PC-3 (cell line): Measurements from ENCODE around the gene C1orf52. TPM values are rescaled to one million over a fixed set of nuclear protein-coding genes. Genes with fewer than 3 reads are reported as not detected.

Experiments used
- ATAC-seq: fragments of 200-7000 bp; cut with Tn5 transposase; 2 replicates; pipeline ENCODE4 v1.9.1; 2020; ENCODE audit warnings: mild to moderate bottlenecking, moderate library complexity
- BruUV-seq: library from RNA; stranded (reverse); fragments of 400-500 nt; replicated peaks from 2 replicates; lab custom pipeline; 2021; lab: Mats Ljungman, UMichigan
- CTCF ChIA-PET: fragments of 300-600 bp; sonication (Branson Sonifier 250); formaldehyde crosslinking; loops from one replicate; lab custom pipeline; 2022; ENCODE audit warnings: antibody characterized with exemption; lab: Charles Lee
- POLR2A ChIA-PET: fragments of 300-600 bp; sonication (Branson Sonifier 250); formaldehyde crosslinking; loops from one replicate; lab custom pipeline; 2022; ENCODE audit warnings: antibody characterized with exemption; ENCODE audit not compliant: unreplicated experiment; lab: Charles Lee
- DNase-seq: peaks from one replicate; pipeline ENCODE4 v3.0.0-alpha.2; 2015
- H2AFZ ChIP-seq: fragments of 300-600 bp; sonication (generic); 2 replicates; pipeline ENCODE4 v1.6.0; 2016; ENCODE audit warnings: antibody characterized with exemption, low read length
- H3F3A ChIP-seq: fragments of 300-600 bp; sonication (generic); one replicate; pipeline ENCODE4 v1.6.0; 2017; ENCODE audit warnings: antibody characterized with exemption, low read length, control low read depth, mild to moderate bottlenecking; ENCODE audit not compliant: unreplicated experiment
- H3K27ac ChIP-seq: fragments of 300-600 bp; sonication (generic); 2 replicates; pipeline ENCODE4 v1.5.1; 2016; ENCODE audit warnings: mild to moderate bottlenecking, low read length
- H3K27me3 ChIP-seq: fragments of 300-600 bp; sonication (generic); 2 replicates; pipeline ENCODE4 v1.6.1; 2016; ENCODE audit warnings: low read length, mixed read lengths
- H3K36me3 ChIP-seq: fragments of 300-600 bp; sonication (generic); 2 replicates; pipeline ENCODE4 v1.6.1; 2016; ENCODE audit warnings: low read depth, mixed run types, low read length, mixed read lengths
- H3K4me1 ChIP-seq: fragments of 300-600 bp; sonication (generic); 2 replicates; pipeline ENCODE4 v1.5.1; 2016; ENCODE audit warnings: low read length; ENCODE audit not compliant: insufficient read depth
- H3K4me2 ChIP-seq: fragments of 300-600 bp; sonication (generic); 2 replicates; pipeline ENCODE4 v1.6.0; 2016; ENCODE audit warnings: low read length
- H3K4me3 ChIP-seq: fragments of 300-600 bp; sonication (generic); 2 replicates; pipeline ENCODE4 v1.5.1; 2016; ENCODE audit warnings: mild to moderate bottlenecking, low read length, mixed read lengths
- H3K79me2 ChIP-seq: fragments of 300-600 bp; sonication (generic); 2 replicates; pipeline ENCODE4 v1.6.1; 2017; ENCODE audit warnings: low read length, mixed read lengths
- H3K9ac ChIP-seq: fragments of 300-600 bp; sonication (generic); 2 replicates; pipeline ENCODE4 v1.6.0; 2016; ENCODE audit warnings: mild to moderate bottlenecking, low read length
- H3K9me2 ChIP-seq: fragments of 300-600 bp; sonication (generic); replicated peaks from 2 replicates; pipeline ENCODE4 v1.6.1; 2016; ENCODE audit warnings: mixed run types, low read length, mixed read lengths
- H3K9me3 ChIP-seq: fragments of 300-600 bp; sonication (generic); 2 replicates; pipeline ENCODE4 v1.6.1; 2016; ENCODE audit warnings: low read length, mixed read lengths
- H4K20me1 ChIP-seq: fragments of 300-600 bp; sonication (generic); 2 replicates; pipeline ENCODE4 v1.6.1; 2016; ENCODE audit warnings: low read length, mixed read lengths
- EZH2 ChIP-seq: fragments of 300-600 bp; sonication (generic); IDR thresholded peaks from one replicate; pipeline ENCODE4 v1.6.1; 2017; ENCODE audit warnings: antibody characterized with exemption, mild to moderate bottlenecking, low read length; ENCODE audit not compliant: unreplicated experiment
- EZH2phosphoT487 ChIP-seq: fragments of 300-600 bp; sonication (generic); IDR thresholded peaks from 2 replicates; pipeline ENCODE4 v1.6.1; 2018; ENCODE audit warnings: mild to moderate bottlenecking, antibody characterized with exemption, low read length, borderline replicate concordance
- intact Hi-C: fragments of 100-400 bp; cut with micrococcal nuclease; formaldehyde crosslinking; loops from 2 replicates; pipeline ENCODE4 v1.9.0; 2023
- total RNA-seq: library from RNA; depleted of rRNA; stranded (reverse); fragments of >200 nt; gene quantifications from 2 replicates; pipeline ENCODE4 v1.2.3, GENCODE V29; 2014
- TF ChIP-seq, protein P1 (sequence below): fragments of 300-600 bp; sonication (generic); conservative IDR thresholded peaks from 2 replicates; pipeline ENCODE4 v1.5.1; 2017; ENCODE audit warnings: antibody characterized with exemption, low read depth, mild to moderate bottlenecking, low read length

C1orf52 gene
- total RNA-seq, 1 experiment from 2014 or later: 59.9 TPM

DNA sequence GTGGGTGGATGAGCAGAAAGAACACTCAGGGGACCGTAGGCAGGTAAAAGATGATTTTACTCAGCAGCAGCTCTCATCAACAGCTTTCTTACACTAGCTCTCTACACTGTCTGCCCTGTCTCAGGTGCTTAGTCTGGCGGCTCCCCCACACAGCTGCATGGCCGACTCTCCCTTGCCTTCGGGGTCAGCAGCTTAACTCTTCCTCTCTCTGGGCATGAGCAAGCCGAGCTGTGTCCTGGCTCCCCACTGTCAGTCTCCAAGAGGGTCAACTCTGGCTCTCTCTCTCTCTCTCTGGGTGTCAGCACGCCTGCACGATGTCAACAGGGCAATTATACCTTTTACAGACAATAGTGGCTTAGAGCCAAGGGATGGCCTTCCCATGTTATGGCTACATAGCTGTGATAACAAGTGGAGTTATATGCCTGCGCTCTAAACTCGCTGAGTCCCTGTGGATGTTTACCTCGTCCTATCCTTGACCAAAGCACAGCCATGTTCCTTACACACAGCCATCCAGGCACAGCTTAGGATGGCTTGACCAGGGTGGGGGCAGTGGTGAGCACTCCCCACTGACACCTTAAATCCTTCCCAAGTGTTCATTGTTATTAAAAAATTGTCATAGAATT is 20.1 kb upstream of the C1orf52 start:
- H3K4me3 ChIP-seq: peak overlapping the region; percentile 45; the same call in 1 of the 2 replicates
- CTCF ChIA-PET: no interaction called here
- H4K20me1 ChIP-seq: peaks cover 5% of the 10 kb centered on the region
- POLR2A ChIA-PET: no interaction called here
- TF ChIP-seq EZH2 (no peak), EZH2phosphoT487 (no peak)
- TF ChIP-seq, protein P1, sequence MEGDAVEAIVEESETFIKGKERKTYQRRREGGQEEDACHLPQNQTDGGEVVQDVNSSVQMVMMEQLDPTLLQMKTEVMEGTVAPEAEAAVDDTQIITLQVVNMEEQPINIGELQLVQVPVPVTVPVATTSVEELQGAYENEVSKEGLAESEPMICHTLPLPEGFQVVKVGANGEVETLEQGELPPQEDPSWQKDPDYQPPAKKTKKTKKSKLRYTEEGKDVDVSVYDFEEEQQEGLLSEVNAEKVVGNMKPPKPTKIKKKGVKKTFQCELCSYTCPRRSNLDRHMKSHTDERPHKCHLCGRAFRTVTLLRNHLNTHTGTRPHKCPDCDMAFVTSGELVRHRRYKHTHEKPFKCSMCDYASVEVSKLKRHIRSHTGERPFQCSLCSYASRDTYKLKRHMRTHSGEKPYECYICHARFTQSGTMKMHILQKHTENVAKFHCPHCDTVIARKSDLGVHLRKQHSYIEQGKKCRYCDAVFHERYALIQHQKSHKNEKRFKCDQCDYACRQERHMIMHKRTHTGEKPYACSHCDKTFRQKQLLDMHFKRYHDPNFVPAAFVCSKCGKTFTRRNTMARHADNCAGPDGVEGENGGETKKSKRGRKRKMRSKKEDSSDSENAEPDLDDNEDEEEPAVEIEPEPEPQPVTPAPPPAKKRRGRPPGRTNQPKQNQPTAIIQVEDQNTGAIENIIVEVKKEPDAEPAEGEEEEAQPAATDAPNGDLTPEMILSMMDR: no peak
- H3K9me2 ChIP-seq: no peaks in the 10 kb centered on the region
- H3F3A ChIP-seq: no peaks in the 10 kb centered on the region
- no peaks in the 10 kb centered on the region for H3K27me3 ChIP-seq
- peaks cover 17% of the 10 kb centered on the region for H3K79me2 ChIP-seq
- intact Hi-C loops: loop anchor here (1.0 kb wide), 1 partner anchor 10 kb away; no protein-coding TSS in a partner anchor
- H3K27ac ChIP-seq: peak overlapping the region; percentile 84
- BruUV-seq: no TSS peak
- H3K4me2 ChIP-seq: peak overlapping the region; percentile 75
- H2AFZ ChIP-seq: no peak overlapping the region
- DNase-seq (no peak), ATAC-seq (no peak)
- H3K9me3 ChIP-seq: no peaks in the 10 kb centered on the region
- H3K36me3 ChIP-seq: no peaks in the 10 kb centered on the region
- peaks cover 32% of the 10 kb centered on the region for H3K4me1 ChIP-seq
- peak overlapping the region; percentile 48 for H3K9ac ChIP-seq

DNA sequence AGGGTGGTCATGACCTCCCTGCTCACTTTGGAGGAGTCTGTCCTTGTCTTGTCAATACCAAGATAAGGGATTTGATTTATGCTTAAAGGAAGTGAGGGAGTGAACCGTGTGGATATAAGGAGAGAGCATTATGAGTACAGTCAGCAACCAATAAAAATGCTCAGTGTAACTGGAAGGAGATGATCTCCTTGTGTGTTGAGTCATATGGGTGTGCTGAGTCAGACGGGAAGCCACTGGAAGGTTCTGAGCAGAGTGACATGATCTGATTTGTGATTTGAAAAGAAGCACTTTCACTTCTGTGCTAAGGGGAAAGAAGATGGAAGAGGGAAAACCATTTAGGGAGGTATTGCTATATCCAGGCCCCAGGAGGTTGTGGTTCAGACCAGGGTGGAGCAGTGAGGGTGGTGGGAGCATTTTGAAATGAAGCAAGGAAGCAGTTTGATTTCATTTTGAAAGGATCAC is 19.4 kb upstream of the C1orf52 start:
- Histone ChIP-seq H3K9me2 (no peaks in the 10 kb centered on the region), H3K9ac (peak overlapping the region; percentile 48), H3F3A (no peaks in the 10 kb centered on the region), H3K4me3 (peak overlapping the region; percentile 45), H3K9me3 (no peaks in the 10 kb centered on the region), H3K4me2 (peak overlapping the region; percentile 75), H3K79me2 (peaks cover 24% of the 10 kb centered on the region), H3K4me1 (peaks cover 38% of the 10 kb centered on the region), H3K27me3 (no peaks in the 10 kb centered on the region), H3K36me3 (peaks cover 4% of the 10 kb centered on the region), H2AFZ (0 out of 2 replicates have a peak overlapping the region, but pooled peaks have one; percentile 42), H3K27ac (peak overlapping the region; percentile 84), H4K20me1 (peaks cover 12% of the 10 kb centered on the region)
- no TSS peak for BruUV-seq
- CTCF ChIA-PET: no interaction called here
- POLR2A ChIA-PET: no interaction called here
- intact Hi-C loops: loop anchor here (1.0 kb wide), 1 partner anchor 10 kb away; no protein-coding TSS in a partner anchor
- TF ChIP-seq EZH2 (no peak), EZH2phosphoT487 (no peak)
- TF ChIP-seq, protein P1: no peak
- ATAC-seq (peak; percentile 56), DNase-seq (peak; percentile 96)

DNA sequence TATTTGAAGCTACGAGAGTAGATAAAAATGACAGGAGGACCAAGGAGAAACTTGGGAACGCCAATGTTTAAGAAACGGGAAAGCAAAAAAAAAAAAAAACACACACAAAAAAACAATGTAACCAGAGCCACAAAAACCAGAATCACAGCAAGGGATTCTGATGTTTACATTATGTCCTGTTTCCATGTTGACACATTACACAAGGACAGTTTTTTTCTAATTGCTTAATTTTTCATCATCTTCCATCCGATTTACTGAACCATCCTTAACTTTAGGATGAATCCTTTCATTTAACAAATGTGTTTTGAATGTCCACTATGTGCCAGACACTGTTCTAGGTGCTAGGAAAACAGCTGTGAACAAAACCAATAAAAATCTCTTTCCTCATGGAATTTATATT is 18.3 kb upstream of the C1orf52 start:
- Histone ChIP-seq H3K27ac (peak overlapping the region; percentile 55), H2AFZ (no peak overlapping the region), H3K27me3 (no peaks in the 10 kb centered on the region), H3K36me3 (peaks cover 10% of the 10 kb centered on the region), H3K9me2 (no peaks in the 10 kb centered on the region), H3K9ac (no peak overlapping the region), H3K9me3 (no peaks in the 10 kb centered on the region), H3F3A (no peaks in the 10 kb centered on the region), H4K20me1 (peaks cover 23% of the 10 kb centered on the region), H3K4me2 (no peak overlapping the region), H3K4me1 (peaks cover 45% of the 10 kb centered on the region), H3K4me3 (no peak overlapping the region), H3K79me2 (peaks cover 35% of the 10 kb centered on the region)
- no peak for DNase-seq
- CTCF ChIA-PET: no interaction called here
- no peak for ATAC-seq
- TF ChIP-seq, protein P1: no peak
- TF ChIP-seq EZH2phosphoT487 (no peak), EZH2 (no peak)
- intact Hi-C loops: no loop called here
- no TSS peak for BruUV-seq
- POLR2A ChIA-PET: interaction anchor here (0.5 kb wide), 1 partner anchor 18 kb away, joined by 6 read pairs; the partner anchor contains the start of gene C1orf52
